ENCODE results near the gene FZD2.

GRCh38 chr17:44533533-44534246, 23.6 kb upstream of the FZD2 start:
- TF ChIP-seq CTCF (IDR thresholded peaks at IDR 0.05) (peak; percentile 99), EZH2 (IDR thresholded peaks at IDR 0.05) (no peak)
